Fibroblast of villous mesenchyme (primary cell): Measurements from ENCODE around the gene SPPL2A. TPM values are rescaled to one million over a fixed set of nuclear protein-coding genes. Genes with fewer than 3 reads are reported as not detected.
"Not testable (repeated sequence)": the region's sequence is repeated elsewhere in the genome, so short reads cannot be mapped to it uniquely, and the experiment has no call there.

ENCODE experiments used
- DNase-seq: peaks from one replicate; pipeline ENCODE4 v3.0.0-alpha.2; 2010; ENCODE audit warnings: low read depth
- H3K4me3 ChIP-seq: 2 replicates; pipeline ENCODE4 v1.5.1; 2011; ENCODE audit warnings: low read depth, mild to moderate bottlenecking, low read length
- CTCF ChIP-seq: IDR thresholded peaks from 2 replicates; pipeline ENCODE4 v1.5.1; 2012; ENCODE audit warnings: low read depth, mild to moderate bottlenecking, low read length; ENCODE audit not compliant: insufficient read depth
- total RNA-seq: library from RNA; depleted of rRNA; stranded (reverse); fragments of >200 nt; gene quantifications from 2 replicates; pipeline ENCODE4 v1.2.3, GENCODE V29; 2012

Gene SPPL2A
- total RNA-seq, 1 donor = 75.6 TPM

- TF ChIP-seq CTCF = no peak
- no peak overlapping the region for H3K4me3 ChIP-seq
- DNase-seq = no peak
These were observed 68.3 kb downstream of the SPPL2A start for GRCh38 chr15:50697109-50697797.

GRCh38 chr15:50694634-50695165 lies 70.8 kb downstream of the SPPL2A start:
- not testable (repeated sequence) for DNase-seq, H3K4me3 ChIP-seq

GRCh38 chr15:50687302-50687902 lies 78.1 kb downstream of the SPPL2A start:
- DNase-seq = no peak
- peak overlapping the region; percentile 97 for H3K4me3 ChIP-seq
- TF ChIP-seq CTCF = no peak

- H3K4me3 ChIP-seq = peak within 1 kb of the TSS; percentile 97
- peak; percentile 89 for DNase-seq
- TF ChIP-seq CTCF = no peak
These were observed 78.8 kb downstream of the SPPL2A start, which contains the start of gene TRPM7 for GRCh38 chr15:50686469-50687301. TSS of gene TRPM7 (minus strand) at chr15:50686797. CDS start at chr15:50686533, 264 bp downstream.

GRCh38 chr15:50685976-50686468 lies 79.5 kb downstream of the SPPL2A start:
- TF ChIP-seq CTCF = no peak
- peak; percentile 56 for DNase-seq

GRCh38 chr15:50685191-50685975 lies 80.1 kb downstream of the SPPL2A start:
- no peak for TF ChIP-seq CTCF
- peak overlapping the region; percentile 97 for H3K4me3 ChIP-seq
- DNase-seq = peak; percentile 14

More at GRCh38 chr15:50685976-50686468, 79.5 kb downstream of the SPPL2A start:
- peak overlapping the region; percentile 97 for H3K4me3 ChIP-seq
